Naive B cell (primary cell): Measurements from ENCODE around the gene OR1F1. TPM values are rescaled to one million over a fixed set of nuclear protein-coding genes. Genes with fewer than 3 reads are reported as not detected.
"Not testable (repeated sequence)": the region's sequence is repeated elsewhere in the genome, so short reads cannot be mapped to it uniquely, and the experiment has no call there.

ENCODE experiments used
- ATAC-seq, 2 donors: fragments of 150-1000 bp; cut with Tn5 transposase; 2 replicates each; pipeline ENCODE4 v1.10.0; 2021; ENCODE audit warnings: low read depth in 2 of 2, mild to moderate bottlenecking in 2 of 2, moderate library complexity in 2 of 2
- DNase-seq: peaks from one replicate; pipeline ENCODE4 v3.0.0; 2022
- H3K27ac Mint-ChIP-seq, 6 donors: one replicate each; pipeline ENCODE4 v1.8.0; 2020 to 2022; ENCODE audit warnings: mild to moderate bottlenecking in 6 of 6, mixed read lengths in 6 of 6, moderate library complexity in 5 of 6, inconsistent platforms in 2 of 6
- H3K27me3 Mint-ChIP-seq, 3 donors: one replicate each; pipeline ENCODE4 v1.8.0; 2021 to 2022; ENCODE audit warnings: mixed read lengths in 3 of 3, mild to moderate bottlenecking in 1 of 3
- H3K36me3 Mint-ChIP-seq, 2 donors: one replicate each; pipeline ENCODE4 v1.8.0; 2020 to 2022; ENCODE audit warnings: mixed read lengths in 2 of 2, inconsistent platforms in 1 of 2, mild to moderate bottlenecking in 1 of 2
- H3K4me1 Mint-ChIP-seq, 3 donors: one replicate each; pipeline ENCODE4 v1.8.0; 2020 to 2022; ENCODE audit warnings: mixed read lengths in 3 of 3, inconsistent platforms in 1 of 3, mild to moderate bottlenecking in 1 of 3, moderate library complexity in 1 of 3
- H3K4me3 Mint-ChIP-seq, 8 donors: one replicate each; pipeline ENCODE4 v1.8.0; 2020 to 2022; ENCODE audit warnings: mild to moderate bottlenecking in 8 of 8, mixed read lengths in 8 of 8, moderate library complexity in 8 of 8, inconsistent platforms in 2 of 8
- H3K9me3 Mint-ChIP-seq, 7 donors: one replicate each; pipeline ENCODE4 v1.8.0; 2020 to 2022; ENCODE audit warnings: mixed read lengths in 7 of 7, mild to moderate bottlenecking in 5 of 7, inconsistent platforms in 2 of 7, moderate library complexity in 1 of 7
- polyA plus RNA-seq, 6 donors: library from polyadenylated mRNA; unstranded; fragments of 300-500 nt; fragmentation: Illumina TruSeq; gene quantifications; one replicate each; pipeline ENCODE4 v1.2.3, GENCODE V29; 2021; ENCODE audit warnings: low read depth in 6 of 6

The OR1F1 gene
- polyA plus RNA-seq, 6 donors from 2014 or later, result not detected

- no peak for ATAC-seq
- no peak for DNase-seq
- Mint-ChIP-seq H3K4me1 (peaks cover 34 to 51% (median 44%) of the 10 kb centered on the region in 3 donors), H3K4me3 (peak overlapping the region in 2 of 8 donors; percentile 2 to 64), H3K27ac (peak overlapping the region in 2 of 6 donors; percentile 39 to 42), H3K27me3 (peaks cover 0 to 5% (median 4%) of the 10 kb centered on the region in 3 donors), H3K36me3 (peaks cover 0 to 4% of the 10 kb centered on the region in 2 donors), H3K9me3 (peaks cover 4 to 32% (median 16%) of the 10 kb centered on the region in 7 donors)
Measured at GRCh38 chr16:3155181-3155580, 32.8 kb upstream of the OR1F1 start.

GRCh38 chr16:3155972-3156371 lies 32.0 kb upstream of the OR1F1 start:
- Mint-ChIP-seq H3K4me3 (peak overlapping the region in 2 of 8 donors; percentile 64 to 74), H3K4me1 (peaks cover 29 to 46% (median 39%) of the 10 kb centered on the region in 3 donors), H3K27ac (no peak overlapping the region), H3K36me3 (peaks cover 0 to 4% of the 10 kb centered on the region in 2 donors), H3K27me3 (peaks cover 0 to 5% (median 0%) of the 10 kb centered on the region in 3 donors), H3K9me3 (peaks cover 4 to 32% (median 16%) of the 10 kb centered on the region in 7 donors)
- ATAC-seq (no peak), DNase-seq (no peak)

DNA sequence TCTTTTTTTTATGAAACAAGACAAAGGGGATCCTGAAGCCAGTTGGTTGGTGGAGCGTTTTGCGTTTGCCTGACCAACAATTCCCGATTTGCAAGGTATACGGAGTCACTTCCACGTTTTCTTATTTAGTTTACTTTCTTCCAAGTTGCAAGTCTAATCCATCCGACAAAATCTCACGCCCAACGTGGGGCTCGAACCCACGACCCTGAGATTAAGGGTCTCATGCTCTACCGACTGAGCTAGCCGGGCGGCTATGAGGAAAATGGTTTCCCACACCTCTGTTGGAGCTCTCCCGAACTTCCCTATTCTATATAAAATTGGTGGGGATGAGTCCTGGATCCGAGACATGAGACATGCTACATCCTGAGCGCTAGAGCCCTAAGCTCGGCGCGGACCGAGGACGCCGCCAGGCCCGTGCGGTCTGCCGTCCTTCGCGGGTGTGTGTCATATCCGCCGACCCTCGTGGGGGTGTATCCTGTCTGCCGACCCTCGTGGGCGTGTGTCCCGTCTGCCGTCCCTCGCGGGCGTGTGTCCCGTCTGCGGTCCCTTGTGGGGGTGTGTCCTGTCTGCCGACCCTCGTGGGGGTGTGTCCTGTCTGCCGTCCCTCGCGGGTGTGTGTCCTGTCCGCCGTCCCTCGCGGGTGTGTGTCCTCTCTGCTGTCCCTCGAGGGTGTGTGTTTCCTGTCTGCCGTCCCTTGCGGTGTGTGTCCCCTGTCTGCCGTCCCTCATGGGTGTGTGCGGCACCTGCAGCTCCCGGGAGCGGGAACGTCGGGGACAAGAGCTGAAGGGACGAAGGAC lies 30.6 kb upstream of the OR1F1 start:
- peak; percentile 11 to 30 for ATAC-seq
- Mint-ChIP-seq H3K27me3 (peaks cover 0 to 4% (median 0%) of the 10 kb centered on the region in 3 donors), H3K4me1 (peaks cover 22 to 38% (median 29%) of the 10 kb centered on the region in 3 donors), H3K36me3 (peaks cover 0 to 4% of the 10 kb centered on the region in 2 donors), H3K4me3 (peak overlapping the region; percentile 88 to 95 (median 93)), H3K27ac (peak overlapping the region; percentile 79 to 99 (median 95)), H3K9me3 (peaks cover 4 to 32% (median 16%) of the 10 kb centered on the region in 7 donors)
- peak; percentile 65 for DNase-seq

- Mint-ChIP-seq H3K36me3 (peaks cover 0 to 4% of the 10 kb centered on the region in 2 donors), H3K9me3 (peaks cover 4 to 28% (median 12%) of the 10 kb centered on the region in 7 donors), H3K27ac (peak overlapping the region; percentile 79 to 99 (median 95)), H3K4me1 (peaks cover 17 to 32% (median 25%) of the 10 kb centered on the region in 3 donors), H3K27me3 (peaks cover 0 to 6% (median 5%) of the 10 kb centered on the region in 3 donors), H3K4me3 (peak overlapping the region; percentile 88 to 95 (median 93))
- ATAC-seq (no peak), DNase-seq (no peak)
Measured at GRCh38 chr16:3158026-3158509, 29.9 kb upstream of the OR1F1 start.

DNA sequence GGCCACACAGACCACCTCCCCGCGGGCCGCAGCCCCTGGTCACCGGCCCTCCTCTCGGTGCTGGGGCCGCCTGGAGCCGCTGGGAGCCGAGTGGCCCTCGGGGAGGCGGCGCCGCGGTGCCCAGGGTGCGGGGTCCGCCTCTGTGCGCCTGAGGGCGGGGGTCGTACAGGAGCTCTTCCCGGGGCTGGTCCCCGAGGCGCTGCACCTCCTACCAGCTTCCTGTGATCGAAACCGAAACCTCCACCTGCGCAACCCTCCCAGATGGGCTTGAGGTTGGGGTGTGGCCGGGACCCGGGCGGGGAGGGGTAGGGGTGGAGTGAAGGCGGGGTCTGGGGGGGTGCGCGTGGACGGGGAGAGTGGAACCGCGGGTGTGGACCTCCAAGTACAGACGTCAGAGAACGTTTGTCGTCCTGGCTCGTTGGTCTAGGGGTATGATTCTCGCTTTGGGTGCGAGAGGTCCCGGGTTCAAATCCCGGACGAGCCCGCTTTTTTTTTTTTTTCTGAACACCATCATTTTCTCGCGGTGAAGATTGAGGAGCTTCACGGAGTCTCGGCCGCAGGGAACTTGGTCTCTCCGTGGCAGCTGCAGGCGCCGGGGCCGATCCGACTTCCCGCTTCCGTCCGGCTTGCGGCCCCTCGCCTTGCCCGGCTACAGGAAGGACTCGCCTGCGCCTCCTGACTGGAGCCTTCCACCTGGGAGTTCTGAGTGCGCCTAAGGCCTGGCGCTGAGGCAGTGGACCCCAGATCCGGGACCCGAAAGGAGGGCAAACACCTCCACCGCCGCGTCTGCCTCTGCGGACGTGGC lies 29.3 kb upstream of the OR1F1 start:
- DNase-seq, result peak; percentile 79
- peak; percentile 83 to 84 for ATAC-seq
- Mint-ChIP-seq H3K4me1 (peaks cover 17 to 32% (median 25%) of the 10 kb centered on the region in 3 donors), H3K27ac (peak overlapping the region; percentile 70 to 99 (median 98)), H3K36me3 (peaks cover 0 to 4% of the 10 kb centered on the region in 2 donors), H3K9me3 (peaks cover 4 to 25% (median 12%) of the 10 kb centered on the region in 7 donors), H3K4me3 (peak overlapping the region; percentile 90 to 97 (median 94)), H3K27me3 (peaks cover 0 to 9% (median 5%) of the 10 kb centered on the region in 3 donors)

GRCh38 chr16:3161235-3162018 lies 26.6 kb upstream of the OR1F1 start:
- Mint-ChIP-seq H3K4me3 (peak overlapping the region in 5 of 8 donors; percentile 45 to 81 (median 72)), H3K27ac (peak overlapping the region in 1 of 6 donors; percentile 70), H3K27me3 (peaks cover 0 to 18% (median 5%) of the 10 kb centered on the region in 3 donors)

GRCh38 chr16:3164121-3164991 lies 23.6 kb upstream of the OR1F1 start:
- DNase-seq (no peak), ATAC-seq (no peak)
- Mint-ChIP-seq H3K4me3 (peak overlapping the region in 3 of 8 donors; percentile 29 to 78 (median 47)), H3K27ac (no peak overlapping the region), H3K36me3 (no peaks in the 10 kb centered on the region), H3K9me3 (no peaks in the 10 kb centered on the region), H3K4me1 (peaks cover 8 to 16% (median 13%) of the 10 kb centered on the region in 3 donors), H3K27me3 (peaks cover 0 to 34% (median 11%) of the 10 kb centered on the region in 3 donors)

More at GRCh38 chr16:3161235-3162018, 26.6 kb upstream of the OR1F1 start:
- ATAC-seq (no peak), DNase-seq (no peak)
- Mint-ChIP-seq H3K36me3 (peaks cover 0 to 4% of the 10 kb centered on the region in 2 donors), H3K4me1 (peaks cover 23 to 35% (median 34%) of the 10 kb centered on the region in 3 donors), H3K9me3 (peaks cover 0 to 8% (median 5%) of the 10 kb centered on the region in 7 donors)

GRCh38 chr16:3165111-3165822 lies 22.7 kb upstream of the OR1F1 start:
- Mint-ChIP-seq H3K4me1 (peaks cover 5 to 14% (median 10%) of the 10 kb centered on the region in 3 donors), H3K36me3 (no peaks in the 10 kb centered on the region), H3K27ac (peak overlapping the region in 5 of 6 donors; percentile 25 to 93 (median 80)), H3K9me3 (no peaks in the 10 kb centered on the region), H3K27me3 (peaks cover 0 to 41% (median 13%) of the 10 kb centered on the region in 3 donors), H3K4me3 (peak overlapping the region; percentile 58 to 83 (median 75))
- ATAC-seq, result no peak
- DNase-seq, result no peak

- Mint-ChIP-seq H3K9me3 (peaks cover 0 to 3% (median 0%) of the 10 kb centered on the region in 7 donors), H3K36me3 (no peaks in the 10 kb centered on the region), H3K27ac (peak overlapping the region in 3 of 6 donors; percentile 13 to 82 (median 60)), H3K27me3 (peaks cover 12 to 53% (median 22%) of the 10 kb centered on the region in 3 donors), H3K4me1 (peaks cover 17 to 24% (median 22%) of the 10 kb centered on the region in 3 donors), H3K4me3 (no peak overlapping the region)
- no peak for ATAC-seq
- no peak for DNase-seq
Measured at GRCh38 chr16:3166505-3166886, 21.5 kb upstream of the OR1F1 start.

GRCh38 chr16:3168729-3169128 lies 19.3 kb upstream of the OR1F1 start:
- H3K36me3 Mint-ChIP-seq, DNase-seq, ATAC-seq, H3K9me3 Mint-ChIP-seq: not testable (repeated sequence)
- peak overlapping the region in 1 of 8 donors; percentile 33 for H3K4me3 Mint-ChIP-seq
- peaks cover 23 to 38% (median 32%) of the 10 kb centered on the region in 3 donors for H3K4me1 Mint-ChIP-seq
- peak overlapping the region in 1 of 6 donors; percentile 60 for H3K27ac Mint-ChIP-seq
- H3K27me3 Mint-ChIP-seq, result peaks cover 23 to 60% (median 30%) of the 10 kb centered on the region in 3 donors
